NCI-H748 (cell line): Measurements from ENCODE around the gene WLS.
"Not testable (repeated sequence)": the region's sequence is repeated elsewhere in the genome, so short reads cannot be mapped to it uniquely, and the experiment has no call there.

Source experiments
- DNase-seq: peaks from one replicate; lab custom pipeline; 2025; ENCODE audit not compliant: unreplicated experiment; lab: John Stamatoyannopoulos, UW

The WLS gene

DNA sequence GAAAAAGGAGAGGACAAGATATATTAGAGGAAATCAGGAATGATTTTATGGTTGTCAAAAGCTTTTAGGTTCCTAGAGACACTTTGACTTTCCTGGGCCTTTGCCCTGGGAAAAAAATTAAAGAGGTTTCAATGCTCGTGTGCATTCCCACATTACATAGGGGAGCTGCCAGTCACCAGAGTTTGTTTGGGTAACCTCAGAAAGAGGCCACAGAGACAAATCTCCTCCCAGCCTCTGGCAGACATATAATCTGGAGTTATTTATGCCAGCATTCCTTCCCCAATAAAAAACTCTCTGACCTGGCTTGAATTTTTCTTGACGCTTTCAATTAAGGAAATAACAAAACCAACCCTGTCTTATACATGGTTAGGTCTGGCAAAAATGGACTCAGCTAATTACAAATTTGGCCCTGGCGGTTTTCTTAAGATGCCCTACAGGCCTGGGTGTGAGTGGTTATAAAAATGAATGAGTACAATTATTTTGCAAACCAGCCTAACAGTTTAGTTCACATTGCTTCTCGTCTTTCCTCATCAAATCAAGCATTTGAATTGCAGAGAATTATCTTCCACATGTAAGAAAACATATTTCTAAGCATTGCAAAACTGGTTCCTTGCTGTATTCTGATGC lies 63.7 kb downstream of the WLS start:
- no peak for DNase-seq

- DNase-seq = no peak
Measured at GRCh38 chr1:68167211-68167610, 65.1 kb downstream of the WLS start.

GRCh38 chr1:68166348-68166747 lies 66.0 kb downstream of the WLS start:
- no peak for DNase-seq

DNA sequence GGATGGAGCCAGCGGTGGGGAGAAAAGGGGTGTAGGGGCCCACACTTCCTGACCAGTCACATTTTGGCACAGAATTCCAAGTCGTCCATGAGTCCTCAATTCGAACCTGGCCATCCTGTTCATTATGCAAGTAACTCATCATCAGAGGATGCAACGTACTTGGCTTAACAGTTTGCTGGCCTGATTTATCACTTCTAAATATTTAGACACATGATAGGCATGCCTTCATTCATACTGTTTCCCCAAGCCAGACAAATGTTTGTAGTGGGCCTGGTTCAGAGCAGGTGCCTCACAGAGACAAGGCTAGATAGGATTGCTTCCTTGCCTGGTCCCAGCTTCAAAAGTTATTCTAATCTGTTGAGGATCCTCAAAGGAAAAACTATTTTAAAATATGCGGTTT lies 66.7 kb downstream of the WLS start:
- DNase-seq = no peak

DNA sequence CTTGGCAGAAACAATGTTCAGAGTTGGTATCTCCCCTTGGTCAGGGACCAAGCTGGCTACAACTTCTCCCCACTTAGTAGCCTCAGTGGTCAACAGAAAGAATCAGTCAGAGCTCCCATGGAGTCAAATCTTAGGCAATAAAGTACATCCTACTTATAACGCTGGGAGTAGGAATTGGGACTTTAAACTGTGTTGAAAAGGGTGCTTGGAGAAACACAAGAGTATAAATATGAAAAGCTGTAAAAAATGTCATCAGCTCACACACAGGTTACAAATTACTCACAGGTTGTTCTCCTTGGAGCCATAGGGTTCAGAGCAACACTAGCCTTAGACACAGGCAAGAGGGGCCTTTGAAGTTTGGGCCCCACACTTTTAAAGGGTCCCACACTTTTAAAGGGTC lies 67.4 kb downstream of the WLS start:
- DNase-seq = no peak

GRCh38 chr1:68163220-68163619 lies 69.1 kb downstream of the WLS start:
- no peak for DNase-seq

DNA sequence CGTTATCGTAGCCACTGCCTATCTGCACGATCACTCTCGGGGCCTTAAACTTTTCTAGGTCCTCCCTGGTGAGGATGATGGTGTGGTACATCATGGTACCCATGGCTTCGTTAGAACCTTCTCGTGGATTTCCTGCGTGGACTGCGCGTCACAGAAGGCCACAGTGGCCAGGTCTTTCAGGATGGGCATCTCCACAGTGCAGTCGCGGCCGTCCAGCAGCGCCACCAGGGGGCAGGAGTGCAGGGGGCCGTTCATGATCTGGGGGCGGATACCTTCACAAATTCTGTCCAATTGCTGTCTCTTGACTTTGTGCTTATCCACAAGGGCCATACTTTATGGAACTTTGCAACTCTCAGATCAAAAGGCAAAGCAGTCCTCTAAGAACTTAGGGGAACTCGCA lies 69.6 kb downstream of the WLS start:
- no peak for DNase-seq

DNA sequence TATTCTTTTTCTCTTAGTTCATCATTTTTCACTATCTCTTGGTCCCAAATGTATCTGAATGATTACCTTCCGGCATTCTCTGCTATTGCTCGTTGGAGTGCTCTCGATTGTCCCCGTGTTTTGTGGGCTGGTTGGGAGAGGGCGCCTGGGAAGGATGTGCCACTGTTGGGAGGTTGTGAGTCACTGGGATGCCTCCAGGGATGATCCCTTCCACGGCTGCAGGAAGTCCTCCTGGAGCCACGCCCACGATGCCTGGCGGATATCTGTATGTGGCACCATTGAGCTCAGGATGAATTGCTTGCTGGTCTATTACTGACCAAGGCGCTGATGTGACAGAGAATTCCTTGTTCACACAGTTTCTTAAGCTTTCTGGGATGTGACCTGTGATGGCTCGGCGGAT lies 70.7 kb downstream of the WLS start:
- not testable (repeated sequence) for DNase-seq

DNA sequence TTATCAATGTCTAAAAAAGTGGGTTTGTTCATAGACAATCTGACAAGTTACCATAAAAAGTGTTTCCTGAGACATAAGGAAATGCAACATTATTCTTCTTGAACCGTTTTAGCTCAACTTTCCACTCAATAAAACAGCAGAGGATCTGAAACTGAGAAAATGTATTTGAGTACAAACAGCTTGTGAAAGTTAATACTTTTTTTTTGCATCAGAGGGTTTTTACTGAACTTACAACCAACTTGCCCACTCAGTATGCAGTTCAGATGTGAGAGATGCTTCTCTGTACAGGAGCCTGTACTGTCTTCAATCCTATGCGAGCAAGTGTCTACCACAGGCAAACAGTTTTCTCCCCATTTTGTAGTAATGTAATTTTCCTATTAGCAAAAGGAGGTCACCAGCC lies 71.4 kb downstream of the WLS start:
- DNase-seq = not testable (repeated sequence)

GRCh38 chr1:68160021-68160420 lies 72.3 kb downstream of the WLS start:
- DNase-seq = no peak

- DNase-seq = no peak
Measured at GRCh38 chr1:68158837-68159236, 73.5 kb downstream of the WLS start.

DNA sequence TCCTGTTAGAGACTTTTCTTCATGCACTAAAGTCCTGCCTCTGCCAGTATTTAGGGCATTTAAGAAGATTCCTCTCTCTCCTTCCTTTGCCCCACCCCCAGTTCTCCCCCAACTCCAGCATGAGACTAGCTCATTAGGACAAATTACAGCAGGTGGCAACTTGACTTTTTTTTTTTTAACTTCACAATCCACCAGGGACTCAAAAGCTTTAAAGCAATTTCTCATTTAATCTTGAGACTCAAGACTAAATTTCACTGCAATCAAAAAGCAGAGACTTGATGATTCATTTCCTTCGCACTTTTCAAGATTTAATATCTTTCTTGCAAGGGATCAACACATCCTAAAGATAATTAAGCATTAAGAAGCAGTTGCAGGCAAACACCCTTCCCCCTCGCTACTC lies 74.9 kb downstream of the WLS start:
- DNase-seq = no peak

GRCh38 chr1:68151690-68152089 lies 80.6 kb downstream of the WLS start:
- DNase-seq = no peak

GRCh38 chr1:68149907-68150306 lies 82.4 kb downstream of the WLS start:
- DNase-seq = no peak

DNA sequence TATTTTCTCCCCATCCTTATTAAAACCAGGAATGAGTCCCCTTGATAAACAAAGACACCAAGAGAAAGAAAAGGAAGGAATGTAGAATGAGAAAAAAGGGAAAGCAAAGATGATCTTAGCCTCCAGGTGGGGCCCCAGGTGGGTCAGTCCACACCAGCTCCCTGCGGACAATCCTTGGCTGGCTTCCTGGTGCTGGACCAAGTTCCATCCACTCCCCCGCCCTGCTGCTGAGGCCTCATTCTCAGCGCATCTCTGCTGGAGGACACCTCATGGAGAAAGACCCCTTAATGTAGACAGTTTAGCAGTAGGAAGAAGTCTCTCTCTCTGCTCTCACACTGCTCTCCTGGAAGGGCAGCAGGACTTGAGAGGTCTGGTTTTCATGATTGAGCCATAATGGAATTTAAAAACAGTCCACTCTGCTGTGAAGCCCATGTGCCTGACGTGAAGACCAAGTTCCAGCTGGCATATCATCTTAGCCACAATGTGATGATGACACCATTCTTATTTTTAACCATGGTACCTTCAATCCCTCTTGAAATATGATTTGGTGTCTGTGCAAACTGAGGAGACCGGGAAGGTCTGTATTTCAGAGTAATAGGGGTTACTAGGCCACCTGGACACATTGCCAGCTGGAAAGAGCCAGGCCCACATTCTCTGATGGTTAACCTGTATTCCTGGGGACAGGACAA lies 83.1 kb downstream of the WLS start:
- DNase-seq = no peak

GRCh38 chr1:68148631-68149030 lies 83.7 kb downstream of the WLS start:
- DNase-seq = no peak

DNA sequence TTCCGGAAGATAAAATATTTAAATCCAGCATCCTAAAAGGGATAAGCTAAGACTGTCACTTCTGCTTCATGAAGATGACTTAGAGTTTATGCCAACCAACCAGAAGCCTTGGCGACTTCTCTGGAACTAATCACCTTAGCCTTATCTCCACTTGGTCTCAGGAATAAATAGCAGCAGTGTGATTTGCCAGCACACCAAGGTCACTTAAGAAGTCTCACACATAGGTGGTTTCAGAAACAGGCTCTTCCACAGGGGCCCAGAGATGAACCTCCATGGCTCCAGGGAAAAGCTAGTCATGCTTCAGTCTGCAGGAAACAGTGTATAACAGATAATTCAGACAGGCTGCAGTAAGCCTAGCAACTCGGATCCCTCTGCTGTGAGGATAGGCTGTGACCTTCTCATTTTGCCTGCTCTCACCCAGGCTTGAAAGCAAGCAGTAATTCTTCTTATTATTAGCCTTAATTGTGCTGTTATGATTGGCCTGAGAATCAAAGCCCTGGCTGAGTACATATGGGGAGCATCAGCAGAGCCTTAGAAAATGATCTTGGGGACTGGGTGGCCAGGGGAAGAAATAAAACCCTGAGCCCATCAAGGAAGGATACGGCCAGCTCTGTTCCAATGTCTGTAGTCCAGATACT lies 84.7 kb downstream of the WLS start:
- no peak for DNase-seq

DNA sequence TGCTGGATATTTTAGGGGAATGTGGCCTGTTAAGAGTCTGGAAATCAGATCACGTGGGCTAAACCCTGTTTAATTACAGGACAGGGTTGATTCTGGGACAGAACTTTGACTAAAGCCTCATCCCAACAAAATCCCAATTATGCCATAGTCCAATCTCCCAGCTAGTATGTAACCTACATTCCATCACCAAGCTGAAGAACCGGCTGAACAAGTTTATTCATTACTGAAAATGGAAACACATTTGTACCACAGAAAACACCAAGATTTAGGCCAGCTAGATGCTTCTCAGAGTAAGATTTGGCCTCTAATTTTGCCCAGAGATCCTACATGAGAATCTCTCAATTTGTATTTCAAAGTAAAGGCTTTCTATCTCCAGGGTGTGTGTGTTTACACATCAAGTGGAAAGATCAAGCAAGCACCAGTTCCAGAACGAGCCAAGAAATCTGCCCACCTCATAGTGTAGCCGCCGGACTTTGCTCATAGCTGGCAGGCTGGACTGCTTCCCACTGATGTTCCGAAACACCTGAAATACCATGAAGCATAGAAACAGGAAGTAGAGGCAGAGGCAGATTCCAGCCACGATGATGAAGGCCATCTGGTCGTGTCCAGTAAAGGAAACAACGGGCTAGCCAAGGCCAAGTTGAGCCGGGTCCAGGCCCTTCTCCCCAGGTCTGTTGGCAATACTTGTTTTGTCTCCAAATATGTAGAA lies 86.8 kb downstream of the WLS start:
- peak; percentile 5 for DNase-seq

GRCh38 chr1:68144856-68145255 lies 87.5 kb downstream of the WLS start:
- no peak for DNase-seq

GRCh38 chr1:68143633-68144032 lies 88.7 kb downstream of the WLS start:
- no peak for DNase-seq

GRCh38 chr1:68142461-68142860 lies 89.9 kb downstream of the WLS start:
- DNase-seq = no peak

DNA sequence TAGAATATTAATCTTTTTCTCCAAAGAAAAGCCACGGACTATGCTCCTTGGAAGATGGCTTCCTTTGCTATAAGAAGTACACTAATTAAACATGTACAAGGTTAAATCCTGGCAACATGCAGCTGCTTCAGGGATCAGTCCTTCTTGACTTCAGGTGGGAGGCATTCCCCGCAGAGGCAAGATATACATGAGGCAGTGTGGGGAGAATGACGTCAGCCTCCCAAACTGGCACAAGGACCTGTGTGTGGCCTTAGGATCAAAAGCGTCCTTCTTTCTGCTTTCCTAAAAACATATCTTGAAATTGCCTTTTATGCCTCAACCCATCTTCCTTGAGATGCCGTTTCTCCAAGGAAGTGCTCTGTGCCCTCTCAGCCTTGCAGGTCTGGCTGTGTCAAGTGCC lies 90.3 kb downstream of the WLS start:
- no peak for DNase-seq
